ENCODE measurements around the gene SOD2.
"Not testable (repeated sequence)": the region's sequence is repeated elsewhere in the genome, so short reads cannot be mapped to it uniquely, and the experiment has no call there.

SOD2 gene

GRCh38 chr6:159693128-159693893, at the start of gene SOD2:
Gene SOD2 (minus strand): TSS chr6:159693241. CDS start chr6:159693167, 74 bp downstream.
- no peak for FAIRE-seq

- peak; percentile 85 for FAIRE-seq
Observed at GRCh38 chr6:159742165-159742564, 49.1 kb upstream of the SOD2 start.

DNA sequence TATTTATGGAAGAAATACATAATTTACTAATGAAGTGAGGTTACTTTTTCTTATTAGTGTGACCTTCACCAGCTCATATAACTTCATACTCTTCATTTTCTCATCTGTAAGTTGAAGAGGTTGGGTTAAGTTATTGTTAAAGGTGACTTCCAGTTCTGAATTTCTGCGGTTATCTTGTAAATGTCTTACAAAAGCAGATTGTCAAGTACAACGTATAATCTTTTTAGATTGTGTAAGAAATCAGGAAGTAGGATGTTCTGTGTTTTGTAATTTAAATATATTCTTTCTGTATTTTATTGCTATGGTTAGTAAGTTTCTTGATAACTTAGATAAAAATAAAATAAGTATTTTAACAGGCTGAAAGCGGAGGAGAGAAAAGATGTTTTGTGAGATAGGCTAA, 46.3 kb upstream of the SOD2 start:
- FAIRE-seq, result peak; percentile 58

DNA sequence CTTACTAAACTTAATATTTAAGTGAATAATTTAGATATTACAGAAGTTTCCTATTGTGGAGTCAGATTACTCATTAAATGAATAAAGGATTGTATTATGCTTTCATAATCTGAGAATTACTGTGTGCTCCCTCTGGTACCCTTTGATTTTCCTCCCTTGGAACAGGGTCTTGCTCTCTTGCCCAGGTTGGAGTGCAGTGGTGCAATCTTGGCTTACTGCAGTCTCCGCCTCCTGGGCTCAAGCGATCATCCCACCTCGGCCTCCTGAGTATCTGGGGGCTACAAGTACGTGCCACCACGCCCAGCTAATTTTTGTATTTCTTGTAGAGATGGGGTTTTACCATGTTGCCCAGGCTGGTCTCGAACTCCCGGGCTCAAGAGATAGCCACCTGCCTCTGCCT, 43.9 kb upstream of the SOD2 start:
- FAIRE-seq, result no peak

GRCh38 chr6:159733395-159733794, 40.4 kb upstream of the SOD2 start:
- FAIRE-seq, result not testable (repeated sequence)

DNA sequence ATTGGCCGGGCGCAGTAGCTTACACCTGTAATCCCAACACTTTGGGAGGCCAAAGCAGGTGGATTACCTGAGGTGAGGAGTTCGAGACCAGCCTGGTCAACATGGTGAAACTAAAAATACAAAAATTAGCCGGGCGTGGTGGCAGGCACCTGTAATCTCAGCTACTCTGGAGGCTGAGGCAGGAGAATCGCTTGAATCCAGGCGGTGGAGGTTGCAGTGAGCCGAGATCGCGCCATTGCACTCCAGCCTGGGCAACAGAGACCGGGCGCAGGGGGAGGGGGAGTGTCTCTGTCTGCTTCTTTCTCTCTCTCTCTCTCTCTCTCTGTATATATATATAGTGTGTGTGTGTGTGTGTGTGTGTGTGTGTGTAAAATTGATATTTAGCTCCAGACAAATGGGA, 39.5 kb upstream of the SOD2 start:
- FAIRE-seq, result not testable (repeated sequence)

DNA sequence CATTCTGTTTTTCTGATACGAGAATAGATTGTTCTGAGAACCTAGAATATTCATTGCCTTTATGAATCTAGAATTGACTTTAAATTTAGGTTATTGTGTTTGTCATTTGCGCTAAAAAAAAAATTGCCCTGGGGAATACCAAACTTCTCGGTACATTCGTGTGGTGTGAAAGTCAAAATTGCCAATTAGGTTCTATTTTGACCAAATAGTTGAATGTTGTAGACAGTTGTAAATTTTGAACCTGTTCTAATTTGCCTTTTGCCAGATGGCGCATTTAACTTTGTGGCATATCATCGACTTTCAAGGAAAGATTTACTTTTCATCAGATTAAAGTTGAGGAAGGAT, 37.3 kb upstream of the SOD2 start:
- no peak for FAIRE-seq

GRCh38 chr6:159729598-159730331, 36.7 kb upstream of the SOD2 start:
- FAIRE-seq, result no peak

- FAIRE-seq, result peak; percentile 5
Observed at GRCh38 chr6:159728531-159728964, 35.5 kb upstream of the SOD2 start.

- no peak for FAIRE-seq
Observed at GRCh38 chr6:159727717-159728445, 34.8 kb upstream of the SOD2 start.

GRCh38 chr6:159726918-159727716, 34.1 kb upstream of the SOD2 start, which contains the start of gene WTAP:
Gene WTAP (plus strand): TSS chr6:159727506. CDS start chr6:159736266, 8,760 bp downstream.
- no peak for FAIRE-seq

DNA sequence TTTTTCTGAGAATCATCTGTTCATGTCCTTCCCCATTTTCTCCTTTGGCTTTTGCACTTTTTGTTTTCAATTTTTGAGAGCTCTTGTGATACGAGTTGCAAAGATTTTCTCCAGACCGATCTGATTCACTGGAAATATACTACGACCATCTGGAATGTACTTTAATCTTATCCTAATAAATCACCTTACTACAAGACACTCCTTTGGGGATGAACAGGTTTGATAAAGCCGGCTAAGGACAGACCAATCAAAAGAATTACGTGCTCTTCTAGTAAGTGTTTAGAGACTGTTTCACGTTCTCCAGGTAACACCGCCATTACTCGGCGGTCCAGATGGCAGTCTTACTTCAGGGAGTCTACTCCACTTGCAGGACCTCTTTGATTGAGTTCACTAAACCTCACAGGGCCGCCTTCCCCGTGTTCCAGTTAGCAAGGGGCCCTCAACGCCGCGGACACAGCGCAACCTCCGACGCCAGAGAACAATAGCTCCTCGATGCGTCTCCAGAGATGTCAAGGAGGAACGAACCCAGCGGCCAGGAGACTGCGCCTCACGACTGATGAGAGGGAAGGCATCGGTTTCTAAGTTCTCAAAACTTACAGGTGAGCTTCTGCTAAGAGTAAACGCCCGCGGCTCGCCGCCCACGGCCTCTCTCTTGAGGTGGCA, 33.3 kb upstream of the SOD2 start:
- FAIRE-seq, result no peak

- not testable (repeated sequence) for FAIRE-seq
Observed at GRCh38 chr6:159725208-159725607, 32.2 kb upstream of the SOD2 start.

- FAIRE-seq, result no peak
Observed at GRCh38 chr6:159724778-159725177, 31.7 kb upstream of the SOD2 start.

DNA sequence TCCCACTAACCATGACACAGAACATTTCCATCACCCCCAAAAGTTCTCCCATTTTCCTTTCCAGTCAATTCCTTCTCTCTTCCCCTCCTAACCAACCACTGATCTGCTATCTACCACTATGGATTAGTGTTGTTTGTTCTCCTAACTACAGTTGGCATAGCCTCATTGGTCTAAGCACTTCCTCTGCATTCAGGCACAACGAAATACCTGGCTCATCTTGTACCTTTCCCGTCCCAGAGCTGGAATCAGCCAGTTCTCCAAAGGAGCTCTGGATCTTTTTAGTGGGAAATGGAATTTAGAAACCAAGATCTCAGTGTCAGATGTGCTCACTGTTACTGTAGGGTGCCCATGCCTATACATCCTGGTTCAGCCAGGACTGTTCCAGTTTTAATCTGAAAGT, 30.2 kb upstream of the SOD2 start:
- FAIRE-seq, result no peak

GRCh38 chr6:159722655-159723054, 29.6 kb upstream of the SOD2 start:
- FAIRE-seq, result no peak

GRCh38 chr6:159721981-159722380, 28.9 kb upstream of the SOD2 start:
- not testable (repeated sequence) for FAIRE-seq

DNA sequence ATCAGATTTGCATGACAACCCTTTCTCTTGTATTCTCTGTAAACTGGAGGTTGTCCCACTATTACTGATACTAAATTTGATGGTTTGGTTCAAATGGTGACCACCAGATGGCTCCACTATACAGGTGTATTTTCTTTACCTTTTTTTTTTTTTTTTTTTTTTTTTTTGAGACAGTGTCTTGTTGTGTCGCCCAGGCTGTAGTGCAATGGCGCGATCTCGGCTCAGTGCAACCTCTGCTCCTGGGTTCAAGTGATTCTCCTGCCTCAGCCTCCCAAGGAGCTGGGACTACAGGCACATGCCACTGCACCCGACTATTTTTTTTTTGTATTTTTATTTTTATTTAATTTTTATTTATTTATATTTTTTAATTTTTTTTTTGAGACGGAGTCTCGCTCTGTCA, 27.7 kb upstream of the SOD2 start:
- peak; percentile 38 for FAIRE-seq

GRCh38 chr6:159719287-159719686, 26.2 kb upstream of the SOD2 start:
- FAIRE-seq, result no peak

GRCh38 chr6:159718634-159719033, 25.6 kb upstream of the SOD2 start:
- no peak for FAIRE-seq

- no peak for FAIRE-seq
Observed at GRCh38 chr6:159716247-159717096, 23.4 kb upstream of the SOD2 start.

All from islet of Langerhans (tissue), 1 donor.